Central memory CD8-positive, alpha-beta T cell (primary cell): ENCODE measurements around the gene RAI14.

ENCODE experiments used
- ATAC-seq: fragments of 150-1000 bp; cut with Tn5 transposase; replicated peaks from 2 replicates; pipeline ENCODE4 v1.10.0; 2022; ENCODE audit warnings: mild to moderate bottlenecking, moderate FRiP score, moderate number of reproducible peaks; ENCODE audit not compliant: poor library complexity, severe bottlenecking; ENCODE audit errors: extremely low read depth
- DNase-seq, 2 donors: peaks; one replicate each; pipeline ENCODE4 v3.0.0; 2021; ENCODE audit warnings: low spot score in 2 of 2
- H3K27ac Mint-ChIP-seq: one replicate; pipeline ENCODE4 v1.8.0; 2022; ENCODE audit warnings: low read depth, mild to moderate bottlenecking, moderate library complexity, mixed read lengths
- H3K27me3 Mint-ChIP-seq: one replicate; pipeline ENCODE4 v1.8.0; 2022; ENCODE audit warnings: mixed read lengths
- H3K36me3 Mint-ChIP-seq: one replicate; pipeline ENCODE4 v1.8.0; 2022; ENCODE audit warnings: mild to moderate bottlenecking, moderate library complexity, mixed read lengths; ENCODE audit not compliant: insufficient read depth
- H3K4me1 Mint-ChIP-seq: one replicate; pipeline ENCODE4 v1.8.0; 2022; ENCODE audit warnings: mixed read lengths
- H3K4me3 Mint-ChIP-seq: one replicate; pipeline ENCODE4 v1.8.0; 2022; ENCODE audit warnings: mild to moderate bottlenecking, moderate library complexity, mixed read lengths
- H3K9me3 Mint-ChIP-seq: one replicate; pipeline ENCODE4 v1.8.0; 2022; ENCODE audit warnings: mixed read lengths

Gene RAI14

DNA sequence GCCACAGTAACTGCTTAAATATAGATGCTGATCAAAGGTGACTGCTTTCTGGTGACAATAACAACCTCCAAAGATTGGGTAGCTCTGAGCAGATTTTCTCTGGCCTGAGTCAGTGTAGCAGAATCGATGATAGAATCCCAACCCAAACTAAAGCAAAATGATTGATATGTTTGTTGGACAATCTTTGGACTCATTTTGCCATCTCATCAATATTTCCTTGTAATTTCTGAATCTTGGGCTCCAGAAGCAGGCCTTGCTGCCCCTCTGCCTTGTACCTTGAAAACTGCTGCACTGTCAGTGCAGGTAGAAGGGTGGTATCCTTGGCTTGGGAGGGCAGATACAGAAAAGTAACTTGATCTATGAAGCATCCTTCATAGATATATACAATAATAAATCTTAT, 201.8 kb downstream of the RAI14 start:
- no peaks in the 10 kb centered on the region for H3K4me1 Mint-ChIP-seq
- H3K4me3 Mint-ChIP-seq = no peak overlapping the region
- peaks cover 17% of the 10 kb centered on the region for H3K27me3 Mint-ChIP-seq
- ATAC-seq (no peak), DNase-seq (no peak)
- no peaks in the 10 kb centered on the region for H3K9me3 Mint-ChIP-seq
- H3K27ac Mint-ChIP-seq = no peak overlapping the region
- no peaks in the 10 kb centered on the region for H3K36me3 Mint-ChIP-seq

DNA sequence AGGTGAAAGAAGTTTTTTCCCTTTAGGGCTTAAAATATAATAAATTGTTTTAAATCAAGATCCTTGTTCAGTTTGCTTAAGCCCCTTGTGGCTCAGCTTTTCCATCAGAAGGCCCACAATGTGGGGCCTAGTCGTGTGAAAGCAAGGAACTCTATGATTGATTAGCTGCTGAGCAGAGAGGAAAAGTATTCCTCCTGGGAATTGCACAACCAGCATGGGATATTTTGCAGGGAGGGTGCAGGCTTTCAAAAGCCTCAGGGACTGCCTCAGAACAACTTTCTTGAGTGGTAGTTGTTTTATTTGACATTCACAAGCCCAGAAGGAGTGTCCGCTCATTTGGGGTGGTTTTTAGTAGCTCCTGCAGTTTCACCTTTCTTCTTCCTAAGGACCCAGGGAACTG, 202.7 kb downstream of the RAI14 start:
- no peaks in the 10 kb centered on the region for H3K36me3 Mint-ChIP-seq
- no peak overlapping the region for H3K4me3 Mint-ChIP-seq
- no peak for ATAC-seq
- peaks cover 10% of the 10 kb centered on the region for H3K27me3 Mint-ChIP-seq
- H3K9me3 Mint-ChIP-seq = no peaks in the 10 kb centered on the region
- DNase-seq = no peak
- H3K4me1 Mint-ChIP-seq = no peaks in the 10 kb centered on the region
- no peak overlapping the region for H3K27ac Mint-ChIP-seq

DNA sequence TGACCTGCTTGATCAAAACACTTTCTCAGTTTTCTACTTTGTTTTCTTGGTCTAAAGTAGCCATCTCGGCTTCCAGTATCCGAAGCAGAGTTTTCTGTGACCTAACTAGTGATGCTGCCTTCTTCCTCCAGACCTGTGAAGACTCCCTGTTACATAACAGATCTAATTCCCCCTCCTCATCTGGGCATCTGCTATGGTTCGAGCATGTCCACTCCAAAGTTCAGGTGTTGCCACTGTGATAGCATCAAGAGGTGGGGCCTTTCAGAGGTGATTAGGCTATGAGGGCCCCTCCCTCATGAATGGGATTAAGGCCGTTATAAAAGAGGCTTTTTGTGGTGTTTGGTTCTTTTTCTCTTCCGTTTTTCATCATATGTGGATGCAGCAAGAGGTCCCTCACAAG, 203.1 kb downstream of the RAI14 start:
- no peaks in the 10 kb centered on the region for H3K36me3 Mint-ChIP-seq
- H3K9me3 Mint-ChIP-seq = no peaks in the 10 kb centered on the region
- ATAC-seq = no peak
- no peak overlapping the region for H3K27ac Mint-ChIP-seq
- H3K4me1 Mint-ChIP-seq = no peaks in the 10 kb centered on the region
- peaks cover 10% of the 10 kb centered on the region for H3K27me3 Mint-ChIP-seq
- H3K4me3 Mint-ChIP-seq = no peak overlapping the region
- DNase-seq = no peak

DNA sequence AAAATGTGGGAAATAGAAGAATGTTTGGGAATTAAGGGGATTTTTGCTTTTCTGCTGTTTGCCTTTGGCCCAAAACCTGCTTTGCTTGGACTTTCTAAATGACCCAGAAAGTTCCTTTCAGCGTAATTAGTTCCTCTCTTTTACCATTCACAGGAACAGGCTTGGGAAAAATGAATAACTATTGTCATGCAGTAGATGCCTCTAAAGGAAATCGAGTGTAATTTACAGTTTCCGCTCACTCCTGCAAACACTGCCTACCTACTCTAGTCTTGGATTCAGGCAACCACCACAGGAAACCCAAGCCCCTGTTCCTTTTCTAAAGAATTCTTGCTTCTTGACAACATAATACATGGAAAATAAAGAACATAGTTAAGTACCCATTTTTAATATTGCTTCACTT, 207.8 kb downstream of the RAI14 start:
- DNase-seq (no peak), ATAC-seq (no peak)
- no peaks in the 10 kb centered on the region for H3K27me3 Mint-ChIP-seq
- no peaks in the 10 kb centered on the region for H3K4me1 Mint-ChIP-seq
- H3K9me3 Mint-ChIP-seq = no peaks in the 10 kb centered on the region
- no peak overlapping the region for H3K27ac Mint-ChIP-seq
- no peak overlapping the region for H3K4me3 Mint-ChIP-seq
- no peaks in the 10 kb centered on the region for H3K36me3 Mint-ChIP-seq

DNA sequence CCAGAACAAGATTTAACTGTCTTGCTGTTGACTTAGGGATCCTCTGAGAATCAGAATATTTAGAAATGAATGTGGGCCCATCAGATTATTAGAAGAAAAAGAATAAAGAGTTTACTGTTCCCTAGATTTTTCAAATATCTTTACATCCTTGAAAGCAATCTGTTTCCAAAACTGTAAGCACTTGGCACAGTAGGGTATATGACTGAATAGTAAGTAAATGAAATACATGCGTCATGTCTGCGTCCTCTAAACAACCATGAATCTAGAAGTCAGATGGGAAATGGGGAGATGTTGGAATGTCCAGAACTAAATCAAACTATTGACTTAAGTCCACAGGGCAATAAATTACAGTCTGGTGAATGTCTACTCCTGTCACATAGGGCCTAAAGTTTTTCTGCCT, 209.0 kb downstream of the RAI14 start:
- no peaks in the 10 kb centered on the region for H3K27me3 Mint-ChIP-seq
- no peaks in the 10 kb centered on the region for H3K4me1 Mint-ChIP-seq
- DNase-seq = no peak
- no peak overlapping the region for H3K27ac Mint-ChIP-seq
- no peak overlapping the region for H3K4me3 Mint-ChIP-seq
- ATAC-seq = no peak
- H3K9me3 Mint-ChIP-seq = no peaks in the 10 kb centered on the region
- H3K36me3 Mint-ChIP-seq = no peaks in the 10 kb centered on the region

DNA sequence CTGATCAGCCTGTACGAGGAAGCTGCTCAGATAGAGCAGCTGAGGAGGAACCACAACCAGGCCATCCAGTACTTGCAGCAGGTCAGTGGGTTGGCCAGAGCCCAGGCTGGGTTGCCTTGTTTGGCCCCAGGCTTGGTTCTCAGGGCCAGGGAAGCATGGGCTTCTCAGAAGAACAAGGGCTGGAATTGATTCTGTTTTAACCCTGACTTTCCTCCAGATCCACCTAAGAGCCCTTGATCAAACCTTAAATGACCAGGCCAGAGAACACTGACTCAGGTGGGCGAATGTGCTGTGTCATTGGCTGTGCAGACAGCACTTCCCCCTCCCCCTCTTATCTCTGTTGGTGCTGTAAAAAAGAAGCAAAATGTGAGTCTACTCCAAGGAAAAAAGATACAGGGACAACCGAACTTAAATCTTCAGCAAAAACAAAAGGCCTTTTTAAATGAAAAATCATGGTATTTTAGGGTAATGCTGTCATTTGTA, 210.9 kb downstream of the RAI14 start:
- H3K27me3 Mint-ChIP-seq = no peaks in the 10 kb centered on the region
- H3K4me1 Mint-ChIP-seq = no peaks in the 10 kb centered on the region
- no peak for ATAC-seq

DNA sequence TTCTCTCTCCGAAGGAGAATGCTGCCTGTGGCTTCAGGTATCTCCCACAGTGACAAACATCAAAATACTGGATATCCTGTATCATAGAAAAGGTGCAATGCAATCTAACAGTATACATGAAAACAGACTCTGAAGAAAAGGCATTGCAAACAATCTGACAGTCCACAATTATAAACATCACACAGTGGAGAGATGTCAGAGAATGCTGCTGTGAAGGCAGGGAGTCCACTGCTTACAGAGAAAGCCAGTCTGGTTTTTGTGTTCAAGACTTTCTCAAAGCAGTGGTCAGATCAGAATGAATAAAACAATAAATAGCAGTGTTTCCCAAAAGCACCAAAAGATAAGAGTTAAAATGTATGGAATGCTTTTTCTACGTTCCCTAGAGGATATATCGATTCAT, 211.5 kb downstream of the RAI14 start:
- Mint-ChIP-seq H3K9me3 (no peaks in the 10 kb centered on the region), H3K27ac (no peak overlapping the region), H3K27me3 (no peaks in the 10 kb centered on the region), H3K4me1 (no peaks in the 10 kb centered on the region), H3K36me3 (no peaks in the 10 kb centered on the region), H3K4me3 (no peak overlapping the region)
- DNase-seq (no peak), ATAC-seq (no peak)

More for the DNA sequence above, 210.9 kb downstream of the RAI14 start:
- no peak for DNase-seq
- Mint-ChIP-seq H3K36me3 (no peaks in the 10 kb centered on the region), H3K9me3 (no peaks in the 10 kb centered on the region), H3K4me3 (no peak overlapping the region), H3K27ac (no peak overlapping the region)

DNA sequence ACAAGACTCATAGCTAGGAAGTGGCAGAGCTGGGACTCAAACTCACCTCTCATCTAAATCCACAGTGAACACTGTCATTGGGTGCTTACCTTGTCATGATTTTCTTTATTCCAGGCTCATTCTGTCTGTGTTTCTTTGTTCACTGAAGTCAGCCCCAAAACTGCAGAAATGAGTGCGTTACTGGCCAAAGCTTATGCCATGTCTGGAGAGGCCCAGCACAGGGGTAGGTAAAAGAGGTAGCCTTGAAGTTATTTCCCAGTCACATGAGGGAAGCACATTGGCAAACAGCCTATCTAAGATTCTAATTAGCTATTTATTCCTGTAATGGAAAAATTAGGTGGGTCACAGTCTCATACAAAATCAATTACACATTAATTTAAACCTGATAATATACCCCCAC, 212.7 kb downstream of the RAI14 start:
- Mint-ChIP-seq H3K4me3 (no peak overlapping the region), H3K27ac (no peak overlapping the region), H3K27me3 (peaks cover 9% of the 10 kb centered on the region), H3K9me3 (no peaks in the 10 kb centered on the region), H3K4me1 (no peaks in the 10 kb centered on the region), H3K36me3 (no peaks in the 10 kb centered on the region)
- DNase-seq (no peak), ATAC-seq (no peak)

DNA sequence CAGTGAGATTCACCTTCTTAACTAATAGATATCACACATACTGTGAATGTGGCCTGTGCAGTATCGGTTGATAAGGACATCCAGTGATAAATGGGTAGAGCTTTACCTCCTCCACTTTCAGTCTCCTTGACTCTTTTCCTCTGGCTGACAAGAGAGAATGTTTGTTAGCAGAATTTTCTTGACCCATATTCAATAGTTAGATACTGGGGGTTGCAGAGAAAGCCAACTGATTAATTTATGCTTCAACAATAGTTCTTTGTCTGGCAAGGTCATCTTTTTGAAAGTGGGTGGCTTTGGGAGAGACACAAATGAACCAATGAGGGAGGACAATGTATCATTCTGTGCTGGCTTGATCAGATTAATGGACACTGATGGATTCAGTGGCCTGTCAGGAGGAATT, 213.1 kb downstream of the RAI14 start:
- H3K4me3 Mint-ChIP-seq = no peak overlapping the region
- H3K36me3 Mint-ChIP-seq = no peaks in the 10 kb centered on the region
- no peak overlapping the region for H3K27ac Mint-ChIP-seq
- H3K27me3 Mint-ChIP-seq = peaks cover 14% of the 10 kb centered on the region
- no peak for DNase-seq
- no peaks in the 10 kb centered on the region for H3K4me1 Mint-ChIP-seq
- no peaks in the 10 kb centered on the region for H3K9me3 Mint-ChIP-seq
- ATAC-seq = no peak

DNA sequence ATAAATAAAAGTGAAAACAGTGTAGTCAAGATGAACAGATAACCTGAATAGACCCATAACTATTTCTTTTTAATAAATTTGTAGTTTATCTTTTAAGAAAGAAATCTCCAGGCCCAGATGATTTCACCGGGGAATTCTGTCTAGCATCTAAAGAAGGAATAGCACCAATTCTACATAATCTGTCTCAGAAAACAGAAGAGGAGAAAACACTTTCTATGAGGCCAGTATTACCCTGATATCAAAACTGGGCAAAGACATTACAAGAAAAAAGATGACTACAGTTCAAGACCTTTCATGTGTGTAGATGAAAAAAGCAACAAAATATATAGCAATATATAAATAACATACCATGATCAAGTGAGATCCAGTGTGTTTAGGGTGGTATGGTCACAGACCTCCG, 214.3 kb downstream of the RAI14 start:
- H3K4me3 Mint-ChIP-seq = no peak overlapping the region
- ATAC-seq = no peak
- no peaks in the 10 kb centered on the region for H3K9me3 Mint-ChIP-seq
- H3K27ac Mint-ChIP-seq = no peak overlapping the region
- no peak for DNase-seq
- H3K4me1 Mint-ChIP-seq = no peaks in the 10 kb centered on the region
- no peaks in the 10 kb centered on the region for H3K36me3 Mint-ChIP-seq
- peaks cover 25% of the 10 kb centered on the region for H3K27me3 Mint-ChIP-seq

DNA sequence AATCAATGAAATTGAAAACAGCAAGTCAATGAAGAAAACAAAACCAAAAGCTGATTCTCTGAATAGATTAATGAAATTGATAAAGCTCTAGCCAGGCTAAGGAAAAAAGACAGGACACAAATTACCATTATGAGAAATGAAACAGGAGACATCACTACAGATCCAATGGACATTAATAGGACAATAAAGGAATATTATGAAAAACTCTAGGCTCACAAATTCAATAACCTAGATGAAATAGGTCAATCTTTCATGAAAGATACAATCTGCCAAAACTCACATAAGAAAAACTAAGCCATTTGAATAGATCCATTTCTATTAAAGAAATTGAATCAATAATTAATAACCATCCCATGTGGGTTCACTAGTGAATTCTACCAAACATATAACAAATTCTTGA, 220.1 kb downstream of the RAI14 start:
- no peak overlapping the region for H3K4me3 Mint-ChIP-seq
- H3K27me3 Mint-ChIP-seq = peaks cover 37% of the 10 kb centered on the region
- H3K27ac Mint-ChIP-seq = no peak overlapping the region
- H3K4me1 Mint-ChIP-seq = no peaks in the 10 kb centered on the region
- DNase-seq (no peak), ATAC-seq (no peak)
- no peaks in the 10 kb centered on the region for H3K36me3 Mint-ChIP-seq
- no peaks in the 10 kb centered on the region for H3K9me3 Mint-ChIP-seq

DNA sequence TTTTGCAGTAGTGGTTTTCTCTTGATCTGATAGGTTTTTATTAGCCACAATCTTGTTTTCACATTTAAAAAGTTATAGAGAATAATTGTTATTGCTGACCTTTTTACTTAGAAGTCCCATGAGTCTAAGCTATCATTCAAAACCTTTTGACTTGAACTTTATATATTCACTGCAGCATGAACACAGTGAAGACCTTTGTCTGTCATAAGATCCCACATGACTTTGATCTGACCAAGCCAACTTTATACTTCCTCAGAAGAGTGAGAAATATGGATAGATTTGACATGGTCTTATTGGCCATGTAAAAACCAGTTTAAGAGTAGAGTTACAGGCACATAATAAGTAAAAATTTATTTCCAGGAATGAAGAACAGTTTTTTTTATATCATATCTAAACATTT, 225.1 kb downstream of the RAI14 start:
- H3K27me3 Mint-ChIP-seq = peaks cover 55% of the 10 kb centered on the region
- H3K27ac Mint-ChIP-seq = no peak overlapping the region
- DNase-seq = no peak
- no peaks in the 10 kb centered on the region for H3K4me1 Mint-ChIP-seq
- H3K4me3 Mint-ChIP-seq = no peak overlapping the region
- no peak for ATAC-seq
- no peaks in the 10 kb centered on the region for H3K36me3 Mint-ChIP-seq
- no peaks in the 10 kb centered on the region for H3K9me3 Mint-ChIP-seq
